ACHN (cell line): ENCODE measurements around the gene ZC2HC1C.

Experiments
- DNase-seq: peaks from one replicate; pipeline ENCODE4 v3.0.0-alpha.2; 2015
- in situ Hi-C: cut with HindIII; loops from 2 replicates; pipeline ENCODE4 v1.10.0; 2017; ENCODE audit warnings: low sequenced_read_pairs, low pct_ligation_motif_present, low pct_unique_long_range_greater_than_20kb

Gene ZC2HC1C, protein sequence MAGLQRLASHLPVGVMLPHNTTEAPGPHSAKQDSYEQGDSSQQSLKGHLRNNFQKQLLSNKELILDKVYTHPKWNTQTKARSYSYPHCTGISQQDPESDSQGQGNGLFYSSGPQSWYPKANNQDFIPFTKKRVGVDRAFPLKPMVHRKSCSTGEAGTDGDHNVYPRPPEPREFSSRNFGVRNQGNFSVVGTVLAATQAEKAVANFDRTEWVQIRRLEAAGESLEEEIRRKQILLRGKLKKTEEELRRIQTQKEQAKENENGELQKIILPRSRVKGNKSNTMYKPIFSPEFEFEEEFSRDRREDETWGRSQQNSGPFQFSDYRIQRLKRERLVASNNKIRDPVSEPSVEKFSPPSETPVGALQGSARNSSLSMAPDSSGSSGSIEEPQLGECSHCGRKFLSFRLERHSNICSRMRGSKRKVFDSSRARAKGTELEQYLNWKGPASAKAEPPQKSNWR

DNA sequence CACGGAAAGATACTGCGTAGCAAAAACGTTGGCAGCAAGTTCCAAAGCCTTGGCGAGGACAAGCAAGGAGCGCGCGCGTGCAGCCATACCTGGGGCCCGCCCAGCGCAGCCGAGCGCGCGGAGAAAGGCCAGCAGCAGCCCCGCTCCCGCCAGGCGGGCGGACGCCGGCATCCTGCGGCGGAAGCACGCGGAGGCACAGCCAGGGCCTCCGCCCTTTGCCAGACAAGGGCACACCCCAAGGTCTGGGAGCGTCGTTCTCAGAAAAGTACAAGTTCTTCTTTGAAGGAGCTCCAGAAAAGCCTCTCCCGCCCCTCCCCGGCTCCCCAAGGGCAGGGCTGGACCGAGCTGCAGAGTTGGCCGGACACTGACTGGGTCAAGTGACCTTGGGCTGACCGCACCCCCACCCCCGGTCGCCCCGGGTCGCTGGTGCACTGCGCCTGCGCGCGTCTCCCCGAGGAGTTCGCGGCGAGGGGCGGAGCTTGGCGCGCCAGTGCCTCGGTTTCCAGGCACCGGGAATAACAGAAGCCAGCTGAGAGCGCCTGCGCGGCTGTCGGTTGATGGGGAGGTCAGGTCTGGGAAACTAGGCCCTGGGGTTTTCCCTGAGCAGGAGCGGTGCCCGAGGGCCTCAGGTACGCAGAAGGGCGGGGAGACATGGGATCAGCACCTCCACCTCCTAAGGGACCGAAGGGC is at the start of gene ZC2HC1C:
Gene ZC2HC1C (plus strand): TSS at position 521 of the 690 bp plus-strand sequence. CDS start 933 bp downstream, outside the sequence.
- in situ Hi-C loops: no loop called here
- DNase-seq: peak; percentile 87

DNA sequence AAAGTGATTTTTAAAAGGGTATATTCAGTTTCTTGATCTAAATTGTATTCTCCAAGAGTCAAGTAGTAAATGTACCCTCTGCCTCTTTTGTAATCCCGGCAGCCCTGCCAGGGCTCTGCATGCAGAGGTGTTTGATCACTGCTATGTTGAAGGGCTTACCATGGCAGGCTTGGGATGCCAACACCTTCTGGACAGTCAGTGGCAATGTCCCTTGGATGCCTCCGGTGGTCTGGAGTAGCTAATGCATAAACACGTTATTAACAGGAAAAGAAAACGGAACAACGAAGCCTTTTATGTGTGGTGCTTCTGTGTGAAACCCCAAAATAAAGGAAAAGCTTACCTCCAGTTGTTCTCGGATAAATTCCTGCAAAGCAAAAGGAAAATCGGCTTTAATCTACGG is 46.8 kb upstream of the ZC2HC1C start:
- peak; percentile 30 for DNase-seq
- in situ Hi-C loops: no loop called here

DNA sequence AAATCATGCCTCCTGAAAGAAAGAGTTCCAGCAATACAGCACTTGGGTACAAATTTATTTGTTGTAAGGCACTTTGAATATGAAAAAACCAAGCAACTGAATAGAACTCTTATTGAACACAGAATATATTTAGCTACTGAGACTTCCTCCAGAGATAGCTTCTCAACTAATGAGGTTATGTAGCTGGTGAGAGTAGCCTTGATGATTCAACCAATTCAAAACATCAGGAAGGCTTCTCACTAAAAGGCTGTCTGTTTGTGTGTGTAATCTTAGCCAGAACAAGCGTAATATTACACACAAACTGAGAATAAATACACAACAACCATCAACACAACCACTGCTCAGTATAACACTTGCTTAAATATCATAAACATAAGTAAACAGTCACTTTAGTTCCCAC is 46.3 kb upstream of the ZC2HC1C start:
- in situ Hi-C loops: no loop called here

DNA sequence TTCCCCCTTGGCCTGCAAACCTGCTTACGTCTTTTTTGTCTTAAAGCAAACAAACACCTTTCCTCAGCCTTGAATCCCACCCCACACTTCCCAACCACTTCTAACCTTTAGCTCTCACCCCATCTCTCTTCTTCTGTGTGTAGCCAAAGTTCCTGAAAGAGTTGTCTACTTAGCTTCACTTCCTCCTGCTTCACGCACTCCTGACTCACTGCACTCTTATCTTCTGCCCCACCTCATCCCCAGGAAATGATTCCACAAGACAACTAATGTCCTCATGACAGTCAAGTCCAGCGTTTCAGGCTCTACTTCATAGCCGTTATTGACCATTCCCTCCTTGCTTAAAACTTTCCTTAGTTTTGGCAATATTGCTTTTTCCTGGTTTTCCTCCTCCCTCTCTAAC is 44.4 kb upstream of the ZC2HC1C start:
- in situ Hi-C loops: no loop called here
- DNase-seq: no peak

More for the DNA sequence above, 46.3 kb upstream of the ZC2HC1C start:
- DNase-seq: no peak

DNA sequence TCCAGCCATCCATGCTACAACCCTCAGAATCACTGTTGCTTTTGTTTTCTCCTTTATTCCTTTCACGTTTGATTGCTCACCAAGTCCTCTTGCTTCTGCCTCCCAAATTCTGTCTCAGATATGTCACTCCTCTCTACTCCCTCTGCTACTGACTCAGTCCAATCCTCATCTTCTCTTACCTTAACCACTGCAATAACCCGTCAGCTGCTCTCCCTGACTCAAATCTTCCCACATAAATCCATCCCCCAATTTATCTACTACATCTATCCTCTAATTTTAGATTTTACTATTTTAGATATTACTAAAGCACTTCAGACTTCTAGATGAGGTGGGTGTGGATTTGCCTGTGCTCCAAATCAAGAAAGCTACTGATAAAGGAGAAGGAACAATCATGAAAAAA is 43.6 kb upstream of the ZC2HC1C start:
- in situ Hi-C loops: no loop called here
- no peak for DNase-seq

DNA sequence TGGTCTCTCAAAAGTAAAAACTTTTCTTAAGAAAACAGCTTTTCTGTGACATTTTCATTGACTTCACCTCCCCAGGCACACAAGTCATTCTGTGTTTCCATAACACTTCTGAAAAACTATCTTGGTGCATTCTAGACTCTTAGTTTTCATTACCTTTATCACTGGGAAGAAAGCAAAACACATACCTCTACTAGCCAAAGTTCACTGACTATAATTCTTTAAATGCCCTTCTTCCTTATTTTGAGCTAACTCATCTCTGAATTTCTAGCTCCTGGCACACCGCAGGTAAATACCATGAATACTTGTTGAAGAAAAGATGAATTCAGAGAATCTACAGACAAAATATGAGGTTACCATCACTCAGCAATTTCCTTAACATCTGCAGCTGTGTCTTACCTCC is 39.3 kb upstream of the ZC2HC1C start:
- DNase-seq: no peak
- in situ Hi-C loops: no loop called here

DNA sequence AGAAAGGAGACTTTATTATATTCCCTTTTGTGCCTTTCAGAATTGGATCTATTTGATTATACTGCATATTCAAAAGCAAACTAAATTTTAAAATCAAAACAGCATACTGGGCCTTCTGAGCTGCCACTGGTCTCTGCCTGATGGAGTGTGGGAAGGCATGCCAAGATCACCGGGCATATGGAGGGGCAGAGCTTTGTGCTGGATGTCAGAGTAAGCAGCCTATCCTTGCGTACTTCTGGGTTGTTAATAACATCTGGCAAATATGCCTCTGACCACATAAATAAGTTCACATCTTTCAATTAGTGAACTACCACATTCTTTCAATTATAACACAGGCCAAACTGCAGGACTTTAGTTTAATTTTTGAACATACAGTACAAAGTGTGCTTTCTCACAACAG is 36.5 kb upstream of the ZC2HC1C start:
- DNase-seq: no peak
- in situ Hi-C loops: no loop called here

DNA sequence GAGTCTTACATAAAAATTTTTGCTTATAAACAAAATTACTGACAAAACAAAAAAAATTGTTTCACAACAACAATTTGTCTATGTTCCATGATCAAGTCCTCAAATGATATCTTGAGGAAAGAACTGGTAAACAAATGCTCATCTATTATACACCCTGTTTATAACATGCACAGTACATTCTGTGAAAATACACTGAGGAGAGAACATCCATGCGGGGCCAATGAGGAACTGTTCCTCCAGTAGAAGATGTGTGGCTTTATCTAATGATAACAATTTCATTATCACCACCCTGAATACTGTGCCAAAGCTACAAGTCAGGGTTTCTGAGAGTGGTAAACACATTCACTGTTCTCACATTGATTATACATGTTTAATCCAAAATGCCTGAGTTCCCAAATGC is 28.9 kb upstream of the ZC2HC1C start:
- DNase-seq: no peak
- in situ Hi-C loops: no loop called here

DNA sequence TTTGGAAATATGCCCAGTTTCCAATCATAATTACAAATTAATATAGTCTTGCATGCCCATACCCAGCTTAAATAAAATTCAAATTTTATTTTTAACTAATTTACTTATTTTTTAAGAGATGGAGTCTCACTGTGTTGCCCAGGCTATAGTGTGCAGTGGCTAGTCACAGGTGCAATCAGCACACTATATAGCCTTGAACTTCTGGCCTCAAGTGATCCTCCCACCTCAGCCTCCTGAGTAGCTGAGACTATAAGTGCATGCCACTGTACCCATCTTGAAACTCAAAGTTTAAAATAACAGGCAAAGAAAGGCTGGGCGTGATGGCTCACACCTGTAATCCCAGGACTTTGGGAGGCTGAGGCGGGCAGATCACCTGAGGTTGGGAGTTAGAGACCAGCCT is 28.5 kb upstream of the ZC2HC1C start:
- DNase-seq: no peak
- in situ Hi-C loops: no loop called here

DNA sequence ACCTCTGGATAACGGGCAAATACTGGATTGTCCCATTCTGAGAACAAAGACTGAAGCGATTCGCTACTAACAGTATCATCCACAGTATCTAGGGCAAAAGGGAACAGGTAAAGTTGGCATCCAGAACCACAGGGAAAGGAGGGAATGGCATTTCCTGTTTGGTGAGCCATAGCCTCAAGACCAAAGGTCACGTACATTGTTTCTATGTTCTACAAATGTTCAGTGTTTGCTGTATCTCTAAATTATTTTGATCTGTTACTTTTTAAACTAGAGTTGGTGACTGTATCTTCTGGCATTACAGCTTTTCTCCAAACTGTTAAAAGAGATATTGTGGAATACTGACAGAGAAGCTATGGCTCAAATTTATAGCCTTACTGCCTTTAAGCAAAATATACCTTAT is 27.8 kb upstream of the ZC2HC1C start:
- in situ Hi-C loops: no loop called here
- DNase-seq: peak; percentile 69

DNA sequence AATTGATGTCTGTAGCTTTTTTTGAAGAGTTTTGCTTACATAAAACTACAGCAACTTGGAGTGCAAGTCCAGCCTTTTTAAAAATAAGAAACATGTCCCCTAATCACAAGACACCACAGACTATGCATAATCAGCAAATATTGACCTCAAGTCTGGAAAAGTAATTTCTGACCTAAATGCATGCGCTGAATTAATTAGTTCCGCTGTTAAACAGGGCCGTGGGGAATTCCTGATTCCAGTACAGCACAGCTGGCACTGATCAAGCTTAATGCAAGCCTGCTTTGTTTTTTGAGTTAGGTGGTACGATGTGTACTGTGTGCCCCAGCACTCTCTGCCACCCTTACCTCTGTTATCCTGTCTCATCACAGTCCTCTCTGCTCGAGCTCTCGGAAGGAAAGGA is 27.4 kb upstream of the ZC2HC1C start:
- in situ Hi-C loops: no loop called here
- DNase-seq: peak; percentile 8

DNA sequence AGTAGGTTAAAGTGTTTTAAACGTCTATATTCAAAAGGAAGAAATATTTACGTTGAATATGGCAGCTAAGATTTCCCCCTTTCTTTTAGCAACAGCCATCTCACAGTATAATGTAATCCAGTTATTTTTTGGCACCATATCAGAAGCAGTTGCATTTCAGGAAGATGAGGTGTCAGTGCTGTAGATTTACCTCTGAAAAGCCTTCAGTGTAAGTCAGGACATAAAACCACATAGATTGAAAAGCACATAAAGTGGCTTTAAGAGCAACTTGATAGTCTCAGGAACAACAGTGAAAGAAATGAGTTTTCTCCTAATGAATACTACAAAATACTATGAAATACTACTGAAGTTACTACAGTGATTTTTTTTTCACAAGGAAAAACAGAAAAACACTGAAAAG is 25.1 kb upstream of the ZC2HC1C start:
- in situ Hi-C loops: no loop called here
- DNase-seq: peak; percentile 50

DNA sequence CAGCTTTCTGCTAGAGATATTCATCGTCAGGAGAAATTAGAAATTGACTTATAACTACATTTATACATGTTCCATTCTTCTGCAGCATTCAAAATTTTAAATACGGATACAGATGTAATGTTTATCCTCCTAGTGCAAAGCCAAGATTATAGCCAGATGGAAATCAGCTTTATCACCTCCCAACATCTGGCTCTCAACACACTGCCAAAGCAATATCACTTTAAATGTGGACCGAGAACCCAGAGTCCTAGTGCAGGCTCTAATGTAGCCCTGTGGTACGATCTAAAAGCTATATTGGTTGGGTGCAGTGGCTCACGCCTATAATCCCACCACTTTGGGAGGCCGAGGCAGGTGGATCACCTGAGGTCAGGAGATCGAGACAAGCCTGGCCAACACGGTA is 24.7 kb upstream of the ZC2HC1C start:
- DNase-seq: no peak
- in situ Hi-C loops: no loop called here

DNA sequence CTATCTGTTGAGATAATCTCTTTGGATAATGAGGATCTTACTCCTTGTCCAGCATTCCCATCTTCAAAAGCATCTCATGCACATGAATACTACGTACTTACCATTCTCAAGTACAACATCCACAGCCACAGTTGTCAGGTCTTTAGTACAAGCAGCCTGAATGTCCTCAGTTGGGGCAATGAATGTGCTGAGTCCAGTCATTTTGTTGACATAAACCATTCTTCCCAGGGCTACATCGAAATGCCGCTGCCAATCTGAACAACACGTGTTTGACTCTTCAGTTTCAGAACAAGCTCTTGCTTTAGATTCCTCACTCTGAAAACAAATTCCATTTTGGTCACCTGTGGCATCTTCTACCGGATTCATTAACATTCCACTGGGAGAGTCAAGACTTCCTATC is 23.2 kb upstream of the ZC2HC1C start:
- DNase-seq: no peak
- in situ Hi-C loops: no loop called here

DNA sequence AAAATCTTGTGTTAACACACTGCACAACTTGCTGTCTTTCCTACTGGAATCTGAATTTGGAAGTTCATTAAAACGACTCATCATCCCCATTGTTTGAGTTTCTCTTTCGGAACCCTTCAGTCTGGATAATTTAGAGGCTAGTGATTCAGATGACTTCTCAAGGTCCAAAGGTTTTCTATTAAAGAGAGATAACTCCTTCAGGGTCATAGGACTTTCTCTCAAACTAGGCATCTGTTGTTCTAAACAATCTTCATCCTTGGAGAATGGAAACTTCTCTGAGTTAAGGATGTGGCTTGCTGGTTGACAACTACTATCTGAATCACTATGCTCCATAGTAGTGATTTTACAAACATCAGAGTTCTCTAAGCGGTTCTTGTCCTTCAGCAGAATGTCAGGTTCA is 22.5 kb upstream of the ZC2HC1C start:
- in situ Hi-C loops: no loop called here
- DNase-seq: no peak

DNA sequence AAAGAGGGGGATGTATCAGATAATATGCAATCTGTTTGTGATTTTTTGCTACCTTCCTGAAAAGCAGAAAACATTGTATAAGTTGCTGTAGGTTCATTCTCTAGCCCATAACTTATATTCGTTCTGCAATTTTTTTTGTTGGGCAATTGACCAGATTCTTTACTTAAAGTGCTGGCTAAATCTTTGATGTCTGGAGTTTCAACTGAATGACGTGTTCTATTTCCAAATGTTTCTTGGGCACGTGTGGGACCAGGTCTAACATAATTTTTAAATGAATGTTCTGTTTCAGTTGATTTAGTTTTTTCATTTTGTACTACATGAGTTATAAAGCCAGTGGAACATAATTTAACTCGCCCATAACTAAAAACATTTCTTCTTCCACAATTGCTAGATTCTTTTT is 21.9 kb upstream of the ZC2HC1C start:
- in situ Hi-C loops: no loop called here
- no peak for DNase-seq

DNA sequence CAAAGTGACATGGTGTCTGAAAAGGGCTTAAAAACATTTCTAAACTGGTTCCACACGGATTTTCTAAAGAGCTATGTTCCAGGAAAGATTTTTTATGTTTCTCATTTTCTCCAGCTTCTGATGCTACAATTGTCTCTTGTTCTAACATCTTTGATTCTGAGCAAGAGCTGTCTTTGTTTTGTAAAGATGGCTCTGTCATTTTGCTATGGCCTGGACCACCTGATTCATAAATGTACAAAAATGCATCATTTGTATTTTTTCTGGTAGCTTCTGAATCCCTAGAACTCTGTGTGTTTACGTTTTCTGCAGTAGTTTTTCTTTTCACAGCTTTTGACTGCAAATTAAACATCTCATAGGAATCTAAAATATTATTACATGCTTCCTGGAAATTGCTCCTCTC is 21.3 kb upstream of the ZC2HC1C start:
- in situ Hi-C loops: no loop called here

DNA sequence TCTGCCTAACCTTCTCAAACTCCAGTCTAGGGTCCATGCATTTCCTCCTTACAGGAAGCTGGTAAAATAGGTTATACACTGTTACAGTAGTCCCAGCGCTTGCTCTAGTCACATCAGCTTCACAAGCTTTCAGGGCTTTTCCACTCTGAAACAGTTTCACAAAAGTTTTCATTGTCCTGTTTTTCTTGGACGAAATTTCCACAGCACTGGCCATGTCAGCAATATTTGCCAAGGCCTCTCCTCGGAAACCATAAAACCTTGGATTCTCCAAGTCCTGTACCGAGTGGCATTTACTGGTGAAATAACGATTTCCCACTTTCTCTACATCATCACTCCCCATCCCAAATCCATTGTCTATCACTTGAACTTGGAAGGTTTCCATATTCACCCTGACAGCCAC is 20.3 kb upstream of the ZC2HC1C start:
- no peak for DNase-seq
- in situ Hi-C loops: no loop called here

More for the DNA sequence above, 21.3 kb upstream of the ZC2HC1C start:
- DNase-seq: no peak

DNA sequence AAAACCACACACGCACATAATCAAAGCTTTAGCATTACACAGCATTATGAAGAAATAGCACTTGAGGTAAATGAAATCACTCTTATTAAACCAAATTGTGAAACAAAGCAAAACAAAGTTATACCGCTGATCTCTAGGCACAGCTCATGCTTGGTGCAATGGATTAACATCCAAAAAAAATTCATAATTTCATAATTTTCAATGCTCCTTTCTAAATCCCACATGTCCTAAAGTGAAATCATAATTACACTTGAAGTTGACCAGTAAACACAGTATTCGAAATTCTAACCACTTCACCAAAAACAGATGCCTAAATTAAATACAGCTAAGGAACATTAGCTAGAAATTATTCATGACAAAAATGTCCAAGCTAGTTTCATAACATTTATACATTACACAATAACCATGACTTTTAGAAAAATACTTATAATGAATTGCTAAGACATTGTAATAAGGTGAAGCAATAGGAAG is 19.7 kb upstream of the ZC2HC1C start:
- DNase-seq: no peak
- in situ Hi-C loops: no loop called here
